ENCODE data around the gene CPLX3.

GRCh38 chr15:74780523-74781430, 45.6 kb upstream of the CPLX3 start:
- no peak for TF ChIP-seq CEBPB (IDR thresholded peaks at IDR 0.05)
- TF ChIP-seq RAD21 (IDR thresholded peaks at IDR 0.05; ENCODE audit: low read depth): no peak
- TF ChIP-seq REST (IDR thresholded peaks at IDR 0.05; ENCODE audit: low read depth): no peak
- no peak for TF ChIP-seq TEAD4 (IDR thresholded peaks at IDR 0.05)
- TF ChIP-seq USF1 (IDR thresholded peaks at IDR 0.05): no peak
